H1 (cell line): ENCODE data around the gene ARV1. TPM values are rescaled to one million over a fixed set of nuclear protein-coding genes. Genes with fewer than 3 reads are reported as not detected.
"Not testable (repeated sequence)": the region's sequence is repeated elsewhere in the genome, so short reads cannot be mapped to it uniquely, and the experiment has no call there.

Source experiments
- CTCF ChIA-PET: fragments of 300-600 bp; sonication (Branson Sonifier 250); formaldehyde crosslinking; loops from one replicate; lab custom pipeline; 2021; ENCODE audit not compliant: partially characterized antibody; lab: Charles Lee
- POLR2A ChIA-PET: fragments of 300-600 bp; sonication (Branson Sonifier 250); formaldehyde crosslinking; loops from one replicate; lab custom pipeline; 2021; ENCODE audit warnings: inconsistent platforms; ENCODE audit not compliant: partially characterized antibody; lab: Charles Lee
- DNase-seq, 2 experiments: peaks; one replicate each; pipeline versions ENCODE4 v3.0.0 to v3.0.0-alpha.2; 2010 to 2022; ENCODE audit warnings: low spot score in 2 of 2, low read depth in 1 of 2, mixed read lengths in 1 of 2
- FAIRE-seq: peaks from 2 replicates; lab custom pipeline; 2011; peaks lifted over from hg19 to GRCh38; lab: Jason Lieb, UNC
- H2AFZ ChIP-seq: 2 replicates; pipeline ENCODE4 v1.8.1; 2012; ENCODE audit warnings: low read length, inconsistent platforms
- H2AK5ac ChIP-seq: 2 replicates; pipeline ENCODE4 v1.6.1; 2013; ENCODE audit warnings: low read depth, low read length
- H2BK120ac ChIP-seq: replicated peaks from 2 replicates; pipeline ENCODE3; 2013; ENCODE audit warnings: low read depth, low read length, inconsistent platforms
- H2BK12ac ChIP-seq: 2 replicates; pipeline ENCODE4 v1.6.1; 2013; ENCODE audit warnings: low read depth, low read length
- H2BK15ac ChIP-seq: 2 replicates; pipeline ENCODE4 v1.6.1; 2013; ENCODE audit warnings: low read length
- H2BK20ac ChIP-seq: 2 replicates; pipeline ENCODE4 v1.6.1; 2013; ENCODE audit warnings: low read length
- H2BK5ac ChIP-seq: 2 replicates; pipeline ENCODE4 v1.6.1; 2013; ENCODE audit warnings: low read depth, low read length
- H3K14ac ChIP-seq: 2 replicates; pipeline ENCODE4 v1.6.1; 2013; ENCODE audit warnings: inconsistent platforms; ENCODE audit not compliant: insufficient read length
- H3K18ac ChIP-seq: 2 replicates; pipeline ENCODE4 v1.6.1; 2013; ENCODE audit warnings: low read length; ENCODE audit errors: extremely low read depth
- H3K23ac ChIP-seq: 2 replicates; pipeline ENCODE4 v1.6.1; 2013; ENCODE audit warnings: inconsistent platforms; ENCODE audit not compliant: insufficient read length
- H3K23me2 ChIP-seq: 2 replicates; pipeline ENCODE4 v1.6.1; 2013; ENCODE audit warnings: low read depth, low read length
- H3K27ac ChIP-seq: 2 replicates; pipeline ENCODE4 v1.6.1; 2011; ENCODE audit warnings: low read depth, low read length, inconsistent platforms
- H3K27me3 ChIP-seq, 4 experiments: replicated peaks in 1 of 4; 1 replicate in 1 of 4; 2 replicates in 3 of 4; pipeline versions ENCODE4 v1.6.1 to v1.8.1; 2011 to 2013; ENCODE audit warnings: low read length in 3 of 4, mild to moderate bottlenecking in 3 of 4, inconsistent platforms in 2 of 4, mixed read lengths in 2 of 4, moderate library complexity in 1 of 4; ENCODE audit not compliant: control insufficient read depth in 3 of 4, insufficient read depth in 3 of 4; ENCODE audit errors: extremely low read depth in 1 of 4
- H3K36me3 ChIP-seq, 4 experiments: 2 replicates each; pipeline versions ENCODE4 v1.6.1 to v1.8.1; 2011 to 2013; ENCODE audit warnings: mild to moderate bottlenecking in 4 of 4, low read length in 3 of 4, moderate library complexity in 2 of 4, control low read depth in 1 of 4, inconsistent platforms in 1 of 4; ENCODE audit not compliant: insufficient read depth in 4 of 4, control insufficient read depth in 2 of 4
- H3K4ac ChIP-seq: replicated peaks from 2 replicates; pipeline ENCODE3; 2013; ENCODE audit warnings: low read length, low read depth, mixed read lengths, inconsistent platforms; ENCODE audit not compliant: insufficient read length
- H3K4me1 ChIP-seq, 4 experiments: replicated peaks in 1 of 4; 1 replicate in 1 of 4; 2 replicates in 3 of 4; pipeline versions ENCODE4 v1.6.1 to v1.8.1; 2011 to 2013; ENCODE audit warnings: low read length in 3 of 4, inconsistent platforms in 2 of 4, mixed read lengths in 1 of 4; ENCODE audit not compliant: insufficient read depth in 4 of 4, control insufficient read depth in 3 of 4
- H3K4me2 ChIP-seq, 2 experiments: 2 replicates each; pipeline versions ENCODE4 v1.6.1 to v1.8.1; 2011 to 2013; ENCODE audit warnings: low read depth in 2 of 2, low read length in 2 of 2, control low read depth in 1 of 2, inconsistent platforms in 1 of 2, mild to moderate bottlenecking in 1 of 2; ENCODE audit not compliant: insufficient read depth in 1 of 2
- H3K4me3 ChIP-seq, 4 experiments: fragments of 200-600, 300-600 bp in 1 of 4; sonication (generic), shearing (Covaris generic), sonication (Bioruptor Twin) in 1 of 4; 2 replicates each; pipeline versions ENCODE4 v1.5.1 to v1.8.1; 2011 to 2016; ENCODE audit warnings: low read length in 4 of 4, low read depth in 3 of 4, control low read depth in 2 of 4, inconsistent platforms in 2 of 4, mild to moderate bottlenecking in 2 of 4, mixed read lengths in 1 of 4, moderate library complexity in 1 of 4; ENCODE audit not compliant: insufficient read depth in 2 of 4; ENCODE audit errors: extremely low read depth in 1 of 4
- H3K56ac ChIP-seq: replicated peaks from 2 replicates; pipeline ENCODE3; 2013; ENCODE audit warnings: low read depth, mild to moderate bottlenecking, mixed read lengths, low read length, inconsistent platforms; ENCODE audit not compliant: insufficient read length
- H3K79me1 ChIP-seq: 2 replicates; pipeline ENCODE4 v1.6.1; 2013; ENCODE audit warnings: low read depth, low read length, control low read depth
- H3K79me2 ChIP-seq, 2 experiments: 2 replicates each; pipeline versions ENCODE4 v1.6.1 to v1.8.1; 2012 to 2013; ENCODE audit warnings: low read length in 2 of 2, mild to moderate bottlenecking in 2 of 2, inconsistent platforms in 1 of 2; ENCODE audit not compliant: insufficient read depth in 2 of 2, control insufficient read depth in 1 of 2
- H3K9ac ChIP-seq, 4 experiments: replicated peaks in 1 of 4; 1 replicate in 1 of 4; 2 replicates in 3 of 4; pipeline versions ENCODE4 v1.6.1 to v1.8.1; 2011 to 2013; ENCODE audit warnings: low read depth in 3 of 4, low read length in 3 of 4, control low read depth in 2 of 4, mild to moderate bottlenecking in 2 of 4, moderate library complexity in 2 of 4, inconsistent platforms in 1 of 4; ENCODE audit errors: extremely low read depth in 1 of 4
- H3K9me3 ChIP-seq, 2 experiments: 2 replicates each; pipeline versions ENCODE4 v1.6.1 to v1.8.1; 2012 to 2013; ENCODE audit warnings: mild to moderate bottlenecking in 2 of 2, moderate library complexity in 2 of 2, control low read depth in 1 of 2, inconsistent platforms in 1 of 2, low read depth in 1 of 2, low read length in 1 of 2, mixed read lengths in 1 of 2; ENCODE audit not compliant: insufficient read depth in 2 of 2
- H4K20me1 ChIP-seq, 2 experiments: replicated peaks in 1 of 2; 2 replicates each; pipeline versions ENCODE3 to v1.8.1; 2011 to 2013; ENCODE audit warnings: inconsistent platforms in 2 of 2, low read length in 2 of 2, mild to moderate bottlenecking in 1 of 2; ENCODE audit not compliant: insufficient read depth in 2 of 2, control insufficient read depth in 1 of 2
- H4K5ac ChIP-seq: 2 replicates; pipeline ENCODE4 v1.6.1; 2013; ENCODE audit warnings: low read length, low read depth, mixed read lengths, inconsistent platforms; ENCODE audit not compliant: insufficient read length
- H4K8ac ChIP-seq: 2 replicates; pipeline ENCODE4 v1.8.0; 2013; ENCODE audit warnings: mild to moderate bottlenecking, moderate library complexity, low read length, inconsistent platforms; ENCODE audit not compliant: insufficient read depth; ENCODE audit errors: extremely low read depth
- H4K91ac ChIP-seq: replicated peaks from 2 replicates; pipeline ENCODE3; 2013; ENCODE audit warnings: low read length, mixed read lengths, inconsistent platforms; ENCODE audit not compliant: insufficient read length
- WGBS, 2 experiments: shearing (Covaris generic) in 1 of 2; methylation state at CpG; one replicate each; pipeline versions ENCODE4 v1.1.6 to v1.1.7; 2013 to 2015; ENCODE audit warnings: low lambda C conversion rate in 2 of 2, mixed read lengths in 2 of 2, inconsistent platforms in 1 of 2, low coverage in 1 of 2, missing lambda C conversion rate in 1 of 2; ENCODE audit not compliant: insufficient replicate concordance in 2 of 2, insufficient coverage in 1 of 2, insufficient read length in 1 of 2; ENCODE audit errors: extremely low coverage in 1 of 2, missing lambda C conversion rate in 1 of 2; 5-methylcytosine and 5-hydroxymethylcytosine counted together
- polyA plus RNA-seq, 7 experiments: library from polyadenylated mRNA; depleted of rRNA in 3 of 7; stranded (reverse) in 5 of 7; unstranded in 2 of 7; fragments of >200 nt in 5 of 7; fragments of 200-250 nt in 2 of 7; gene quantifications; 1 replicate in 5 of 7; 2 replicates in 1 of 7; 4 replicates in 1 of 7; pipeline versions ENCODE4 v1.2.1 to v1.2.3, GENCODE V29; 2011 to 2013; ENCODE audit warnings: missing spikeins in 2 of 7, mixed read lengths in 2 of 7
- total RNA-seq: library from RNA; stranded (reverse); fragmentation: NEBNext Ultra II Directional; extraction: Animal tissue kit (Norgen Biotek cat#: 25700); gene quantifications from 2 replicates; pipeline ENCODE4 v1.2.1, GENCODE V29; 2021

ARV1 gene
- total and polyA plus RNA-seq, 2 of the 8 experiments (the other 6 are each of a cell fraction or from before 2014, with no cell fraction given), result 13.1 to 13.4 TPM

DNA sequence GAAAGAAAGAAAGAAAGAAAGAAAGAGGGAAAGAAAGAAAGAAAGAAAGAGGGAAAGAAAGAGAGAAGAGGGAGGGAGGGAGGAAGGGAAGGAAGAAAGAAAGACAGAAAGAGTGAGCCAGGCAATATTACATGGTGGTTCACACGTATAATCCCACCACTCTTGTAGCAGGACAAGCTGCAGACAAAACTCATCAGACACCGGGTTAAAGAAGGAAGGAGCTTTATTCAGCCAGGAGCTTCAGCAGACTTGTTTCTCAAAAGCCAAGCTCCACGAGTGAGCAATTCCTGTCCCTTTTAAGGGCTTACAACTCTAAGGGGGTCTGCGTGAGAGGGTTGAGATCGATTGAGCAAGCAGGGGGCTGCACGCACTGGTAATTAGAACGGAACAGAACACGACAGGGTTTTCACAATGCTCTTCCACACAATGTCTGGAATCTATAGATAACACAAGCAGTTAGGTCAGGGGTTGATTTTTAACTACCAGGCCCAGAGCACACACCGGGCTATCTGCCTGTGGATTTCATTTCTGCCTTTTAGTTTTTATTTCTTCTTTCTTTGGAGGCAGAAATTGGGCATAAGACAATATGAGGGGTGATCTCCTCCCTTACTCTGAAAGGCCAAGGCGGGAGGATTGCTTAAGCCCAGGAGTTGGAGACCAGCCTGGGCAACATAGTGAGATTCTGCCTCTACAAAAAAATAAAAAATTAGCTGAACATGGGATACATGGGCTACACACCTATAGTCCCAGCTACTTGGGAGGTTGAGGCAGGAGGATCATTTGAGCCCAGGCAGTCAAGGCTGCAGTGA, 67.2 kb downstream of the ARV1 start:
- H4K5ac ChIP-seq, H4K91ac ChIP-seq, H2AK5ac ChIP-seq, H2BK20ac ChIP-seq, H3K4ac ChIP-seq, H3K18ac ChIP-seq, H2BK12ac ChIP-seq, H3K4me1 ChIP-seq, H3K4me2 ChIP-seq, POLR2A ChIA-PET, H3K4me3 ChIP-seq, H2BK120ac ChIP-seq, H3K79me2 ChIP-seq, H2BK5ac ChIP-seq, H3K9ac ChIP-seq, H3K9me3 ChIP-seq, H3K36me3 ChIP-seq, H3K14ac ChIP-seq, H3K79me1 ChIP-seq, H3K56ac ChIP-seq, DNase-seq, H4K20me1 ChIP-seq, H3K27ac ChIP-seq, H3K23me2 ChIP-seq, H2AFZ ChIP-seq, H3K23ac ChIP-seq, H2BK15ac ChIP-seq, FAIRE-seq, H4K8ac ChIP-seq: not testable (repeated sequence)
- H3K27me3 ChIP-seq, result peaks cover 15 to 38% (median 25%) of the 10 kb centered on the region in 4 experiments
- CTCF ChIA-PET, result interaction anchor here (0.6 to 1.7 kb wide), 3 partner anchors 26 to 200 kb away, joined by 3 to 6 read pairs (median 3); no protein-coding TSS in a partner anchor
- WGBS, 2 experiments, result 79% methylated on average over 10 of the region's 10 CpGs; no CpG with 5 or more reads in 1 of the 2 experiments
